D721Med (cell line): ENCODE data around the gene LY6G5B.

Experiments
- DNase-seq: peaks from one replicate; pipeline ENCODE4 v3.0.0; 2011; ENCODE audit warnings: low spot score; ENCODE audit not compliant: insufficient read length
- FAIRE-seq: peaks from 2 replicates; lab custom pipeline; 2011; peaks lifted over from hg19 to GRCh38; lab: Jason Lieb, UNC
- TF ChIP-seq, protein P1 (sequence below): IDR thresholded peaks from 2 replicates; pipeline ENCODE4 v1.5.1; 2012; ENCODE audit warnings: mild to moderate bottlenecking, control low read depth; ENCODE audit not compliant: insufficient read depth; ENCODE audit errors: missing control alignments

Gene LY6G5B

DNA sequence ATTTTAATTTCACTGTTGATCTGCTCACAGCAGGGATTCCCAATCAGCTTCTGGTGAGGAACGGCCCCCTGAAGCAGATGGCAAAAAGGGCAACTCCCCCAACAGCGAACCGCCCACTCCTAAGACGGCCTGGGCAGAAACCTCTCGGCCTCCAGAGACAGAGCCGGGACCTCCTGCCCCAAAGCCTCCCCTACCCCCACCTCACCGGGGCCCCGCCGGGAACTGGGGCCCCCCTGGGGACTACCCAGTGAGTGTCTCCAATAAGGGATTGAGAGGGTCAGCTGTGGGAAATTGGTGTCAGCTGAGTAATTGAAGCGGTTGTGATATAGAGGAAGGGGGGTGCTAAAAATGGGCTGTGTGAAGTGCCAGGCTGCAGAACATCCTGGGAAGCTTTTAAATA is 42.8 kb upstream of the LY6G5B start:
- TF ChIP-seq, protein P1, sequence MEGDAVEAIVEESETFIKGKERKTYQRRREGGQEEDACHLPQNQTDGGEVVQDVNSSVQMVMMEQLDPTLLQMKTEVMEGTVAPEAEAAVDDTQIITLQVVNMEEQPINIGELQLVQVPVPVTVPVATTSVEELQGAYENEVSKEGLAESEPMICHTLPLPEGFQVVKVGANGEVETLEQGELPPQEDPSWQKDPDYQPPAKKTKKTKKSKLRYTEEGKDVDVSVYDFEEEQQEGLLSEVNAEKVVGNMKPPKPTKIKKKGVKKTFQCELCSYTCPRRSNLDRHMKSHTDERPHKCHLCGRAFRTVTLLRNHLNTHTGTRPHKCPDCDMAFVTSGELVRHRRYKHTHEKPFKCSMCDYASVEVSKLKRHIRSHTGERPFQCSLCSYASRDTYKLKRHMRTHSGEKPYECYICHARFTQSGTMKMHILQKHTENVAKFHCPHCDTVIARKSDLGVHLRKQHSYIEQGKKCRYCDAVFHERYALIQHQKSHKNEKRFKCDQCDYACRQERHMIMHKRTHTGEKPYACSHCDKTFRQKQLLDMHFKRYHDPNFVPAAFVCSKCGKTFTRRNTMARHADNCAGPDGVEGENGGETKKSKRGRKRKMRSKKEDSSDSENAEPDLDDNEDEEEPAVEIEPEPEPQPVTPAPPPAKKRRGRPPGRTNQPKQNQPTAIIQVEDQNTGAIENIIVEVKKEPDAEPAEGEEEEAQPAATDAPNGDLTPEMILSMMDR: no peak

DNA sequence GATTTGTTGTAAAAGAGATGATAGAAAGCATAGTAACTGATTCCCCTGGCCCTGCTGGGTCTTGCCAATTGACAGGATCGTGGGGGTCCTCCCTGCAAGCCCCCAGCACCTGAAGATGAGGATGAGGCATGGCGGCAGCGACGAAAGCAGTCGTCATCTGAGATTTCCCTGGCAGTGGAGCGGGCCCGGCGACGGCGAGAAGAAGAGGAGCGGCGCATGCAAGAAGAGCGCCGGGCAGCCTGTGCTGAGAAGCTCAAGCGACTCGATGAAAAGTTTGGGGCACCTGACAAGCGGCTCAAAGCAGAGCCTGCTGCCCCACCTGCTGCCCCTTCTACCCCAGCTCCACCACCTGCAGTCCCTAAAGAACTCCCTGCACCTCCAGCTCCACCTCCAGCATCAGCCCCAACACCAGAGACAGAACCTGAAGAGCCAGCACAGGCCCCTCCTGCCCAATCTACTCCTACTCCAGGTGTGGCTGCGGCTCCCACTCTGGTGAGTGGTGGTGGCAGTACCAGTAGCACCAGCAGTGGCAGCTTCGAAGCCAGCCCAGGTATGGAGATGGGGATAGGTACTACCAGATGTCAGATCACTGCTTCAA is 42.0 kb upstream of the LY6G5B start:
- no peak for FAIRE-seq
- TF ChIP-seq, protein P1: no peak
- no peak for DNase-seq

More for the DNA sequence above, 42.8 kb upstream of the LY6G5B start:
- no peak for DNase-seq
- FAIRE-seq: no peak

DNA sequence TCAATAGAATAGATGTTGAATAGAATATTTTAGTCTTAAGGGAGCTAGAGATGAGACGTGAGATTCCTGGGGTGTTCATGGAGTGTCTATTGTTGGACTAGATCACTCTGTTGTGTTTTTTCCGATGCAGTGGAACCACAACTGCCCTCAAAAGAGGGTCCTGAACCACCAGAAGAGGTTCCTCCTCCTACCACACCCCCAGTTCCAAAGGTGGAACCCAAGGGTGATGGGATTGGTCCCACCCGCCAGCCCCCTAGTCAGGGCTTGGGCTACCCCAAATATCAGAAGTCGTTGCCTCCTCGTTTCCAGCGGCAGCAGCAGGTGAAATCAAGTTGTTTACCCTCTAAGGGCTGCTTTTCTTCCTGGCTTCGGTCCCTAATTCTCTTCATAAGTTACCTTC is 40.8 kb upstream of the LY6G5B start:
- TF ChIP-seq, protein P1: no peak
- no peak for DNase-seq
- no peak for FAIRE-seq

DNA sequence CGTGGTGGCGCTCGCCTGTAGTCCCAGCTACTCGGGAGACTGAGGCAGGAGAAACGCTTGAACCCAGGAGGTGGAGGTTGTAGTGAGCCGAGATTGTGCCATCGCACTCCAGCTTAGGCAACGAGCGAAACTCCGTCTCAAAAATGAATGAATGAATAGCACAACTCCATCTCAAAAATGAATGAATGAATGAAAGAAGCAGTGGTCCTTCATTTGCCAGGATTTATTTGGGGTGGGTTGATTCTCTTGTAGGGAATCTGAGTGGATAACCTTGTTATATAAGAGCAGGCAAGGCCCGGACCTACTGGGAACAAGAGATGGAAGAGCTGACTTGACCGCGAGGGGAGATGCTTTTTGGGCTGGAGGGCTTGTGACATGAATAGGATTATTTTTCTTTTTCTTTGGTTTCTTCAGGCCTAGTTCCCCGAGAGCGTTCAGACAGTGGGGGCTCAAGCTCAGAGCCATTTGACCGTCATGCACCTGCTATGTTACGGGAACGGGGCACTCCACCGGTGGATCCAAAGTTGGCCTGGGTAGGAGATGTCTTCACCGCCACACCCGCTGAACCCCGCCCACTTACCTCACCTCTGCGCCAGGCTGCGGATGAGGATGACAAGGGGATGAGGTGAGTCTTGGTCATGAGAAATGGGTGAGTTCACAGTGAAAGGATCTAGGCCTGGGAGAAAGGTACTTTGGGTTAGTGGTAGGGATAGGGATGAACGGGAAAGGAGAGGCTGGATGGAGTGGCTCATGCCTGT is 39.4 kb upstream of the LY6G5B start:
- TF ChIP-seq, protein P1: no peak
- FAIRE-seq (no peak), DNase-seq (no peak)

DNA sequence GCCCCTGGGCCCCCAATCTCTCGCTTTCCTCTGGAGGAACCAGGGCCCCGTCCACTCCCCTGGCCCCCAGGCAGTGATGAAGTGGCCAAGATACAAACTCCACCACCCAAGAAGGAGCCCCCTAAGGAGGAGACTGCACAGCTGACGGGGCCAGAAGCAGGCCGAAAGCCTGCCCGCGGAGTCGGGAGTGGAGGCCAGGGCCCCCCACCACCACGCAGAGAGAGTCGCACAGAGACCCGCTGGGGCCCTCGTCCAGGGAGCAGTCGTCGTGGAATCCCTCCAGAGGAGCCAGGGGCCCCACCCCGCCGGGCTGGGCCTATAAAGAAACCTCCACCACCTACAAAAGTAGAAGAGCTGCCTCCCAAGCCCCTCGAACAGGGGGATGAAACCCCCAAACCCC is 38.6 kb upstream of the LY6G5B start:
- no peak for DNase-seq
- FAIRE-seq: no peak
- TF ChIP-seq, protein P1: no peak

DNA sequence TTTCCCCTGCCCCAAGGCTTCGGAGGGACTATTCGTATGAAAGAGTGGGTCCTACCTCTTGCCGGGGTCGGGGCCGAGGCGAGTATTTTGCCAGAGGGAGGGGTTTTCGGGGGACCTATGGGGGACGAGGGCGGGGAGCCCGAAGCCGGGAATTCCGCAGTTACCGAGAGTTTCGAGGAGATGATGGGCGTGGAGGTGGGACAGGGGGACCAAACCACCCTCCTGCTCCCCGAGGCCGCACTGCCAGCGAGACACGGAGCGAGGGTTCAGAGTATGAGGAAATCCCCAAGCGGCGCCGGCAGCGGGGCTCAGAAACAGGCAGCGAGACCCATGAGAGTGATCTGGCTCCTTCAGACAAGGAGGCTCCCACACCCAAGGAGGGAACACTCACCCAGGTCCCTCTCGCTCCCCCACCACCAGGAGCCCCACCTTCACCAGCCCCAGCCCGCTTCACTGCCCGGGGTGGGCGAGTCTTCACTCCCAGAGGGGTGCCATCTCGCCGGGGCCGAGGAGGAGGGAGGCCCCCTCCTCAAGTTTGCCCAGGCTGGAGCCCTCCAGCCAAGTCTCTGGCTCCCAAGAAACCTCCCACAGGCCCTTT is 38.0 kb upstream of the LY6G5B start:
- DNase-seq (no peak), FAIRE-seq (no peak)
- TF ChIP-seq, protein P1: no peak
